ENCODE data around the gene FGFR2. TPM values are rescaled to one million over a fixed set of nuclear protein-coding genes. Genes with fewer than 3 reads are reported as not detected.

Gene FGFR2
- 0.31 to 0.39 TPM (median 0.36 TPM) in 5 replicates for total RNA-seq (2022; extraction: Qiagen RNA extraction)

DNA sequence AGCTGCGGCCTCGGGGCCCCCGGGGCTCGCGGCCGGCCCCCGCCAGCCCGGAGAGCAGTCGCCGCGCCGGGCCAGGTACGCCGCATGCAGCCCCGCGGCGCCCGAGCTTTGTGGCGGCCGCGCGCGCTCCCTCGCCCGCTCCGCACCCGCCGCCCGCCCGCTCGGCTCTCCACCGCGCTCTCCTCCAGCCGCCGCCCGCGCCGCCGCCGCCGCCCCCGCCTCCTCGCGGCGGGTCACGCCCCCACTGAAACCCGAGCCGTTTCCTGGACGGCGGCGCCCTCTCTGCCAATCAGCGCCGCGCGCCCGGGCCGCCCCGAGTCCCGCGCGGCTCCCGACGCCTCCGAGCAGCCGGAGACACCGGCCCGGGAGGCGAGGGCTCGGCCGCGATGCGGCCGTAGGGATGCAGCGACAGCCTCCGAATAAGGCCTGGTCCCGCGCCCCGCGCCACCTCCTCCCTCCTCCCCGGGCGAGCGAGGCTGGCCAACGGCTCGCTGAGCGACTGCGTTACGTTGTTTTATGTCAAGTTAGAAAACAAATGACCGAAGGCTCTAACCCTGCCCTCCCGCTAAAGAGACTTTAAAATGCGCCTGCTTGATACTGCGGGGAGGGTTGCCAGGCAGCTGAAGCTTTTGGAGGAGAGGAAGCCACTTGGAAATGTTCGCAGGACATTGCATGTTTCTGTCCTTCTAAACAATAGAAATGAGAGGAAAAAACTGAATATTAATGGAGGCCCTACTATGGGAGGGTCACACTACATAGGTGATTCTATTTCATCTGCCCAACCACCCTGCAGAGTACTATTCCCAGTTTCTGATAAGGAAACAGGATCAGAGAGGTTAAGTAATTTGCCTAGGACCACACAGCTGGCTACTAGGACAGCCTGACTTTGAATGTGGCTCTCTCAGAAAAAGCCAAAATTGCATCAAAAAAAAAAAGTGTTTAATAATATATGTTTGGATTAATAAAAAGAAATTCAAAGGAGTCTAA lies at the start of gene FGFR2:
Gene FGFR2 (minus strand): TSS at position 182 of the 987 bp plus-strand sequence. CDS start 4,627 bp downstream, outside the sequence.

